GM21423 (cell line): ENCODE measurements around the gene FAM124A.

Experiments
- ATAC-seq: cut with Tn5 transposase; IDR thresholded peaks from one replicate; pipeline ENCODE4 v1.9.1; 2021; ENCODE audit warnings: mild to moderate bottlenecking, moderate library complexity; ENCODE audit not compliant: unreplicated experiment

FAM124A gene

GRCh38 chr13:51332566-51333361 lies 110.6 kb downstream of the FAM124A start:
- no peak for ATAC-seq

- ATAC-seq: no peak
Measured at GRCh38 chr13:51333421-51333820, 111.2 kb downstream of the FAM124A start.

- no peak for ATAC-seq
Measured at GRCh38 chr13:51333826-51334225, 111.6 kb downstream of the FAM124A start.
